Measurements from ENCODE around the gene POFUT1.

The POFUT1 gene

DNA sequence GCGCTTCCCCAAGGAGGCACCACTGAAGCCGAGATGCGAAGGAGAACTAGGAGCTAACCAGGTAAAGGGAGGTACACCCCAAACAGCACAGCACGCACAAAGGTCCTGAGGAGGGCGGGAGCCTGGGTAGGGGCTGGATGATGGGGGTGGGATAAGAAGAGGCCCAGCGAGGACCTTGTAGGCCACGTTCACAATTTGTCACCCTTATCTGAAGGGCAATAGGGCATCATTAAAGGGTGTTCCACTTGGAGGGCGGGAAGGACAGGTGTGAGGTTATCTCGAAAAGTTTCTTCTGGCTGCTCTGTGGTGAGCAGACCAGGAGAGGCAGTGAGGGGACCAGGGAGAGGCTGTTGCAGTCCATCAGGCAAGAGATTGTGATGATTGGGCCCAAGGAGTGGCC is 25.6 kb downstream of the POFUT1 start:
- Histone ChIP-seq H3K9me3 (ENCODE audit: control insufficient read depth, insufficient read depth, low read depth, low read length) (no peaks in the 10 kb centered on the region), H3K27ac (ENCODE audit: extremely low read depth, low read depth, low read length) (no peak overlapping the region), H3K36me3 (ENCODE audit: control insufficient read depth in 2 of 2, insufficient read depth in 1 of 2, low read length in 2 of 2) (peaks cover 8 to 83% of the 10 kb centered on the region in 2 experiments), H3K4me1 (ENCODE audit: control insufficient read depth, insufficient read depth, low read length) (no peaks in the 10 kb centered on the region), H3K4me3 (ENCODE audit: low read depth, low read length) (no peak overlapping the region)
- ChIA-PET CTCF (interaction anchor here (0.7 kb wide), 1 partner anchor 238 kb away, joined by 6 read pairs; no protein-coding TSS in a partner anchor), POLR2A (no interaction called here)
- TF ChIP-seq ZFHX2 (tag by site-specific recombination; conservative IDR thresholded peaks at IDR 0.05), result no peak

DNA sequence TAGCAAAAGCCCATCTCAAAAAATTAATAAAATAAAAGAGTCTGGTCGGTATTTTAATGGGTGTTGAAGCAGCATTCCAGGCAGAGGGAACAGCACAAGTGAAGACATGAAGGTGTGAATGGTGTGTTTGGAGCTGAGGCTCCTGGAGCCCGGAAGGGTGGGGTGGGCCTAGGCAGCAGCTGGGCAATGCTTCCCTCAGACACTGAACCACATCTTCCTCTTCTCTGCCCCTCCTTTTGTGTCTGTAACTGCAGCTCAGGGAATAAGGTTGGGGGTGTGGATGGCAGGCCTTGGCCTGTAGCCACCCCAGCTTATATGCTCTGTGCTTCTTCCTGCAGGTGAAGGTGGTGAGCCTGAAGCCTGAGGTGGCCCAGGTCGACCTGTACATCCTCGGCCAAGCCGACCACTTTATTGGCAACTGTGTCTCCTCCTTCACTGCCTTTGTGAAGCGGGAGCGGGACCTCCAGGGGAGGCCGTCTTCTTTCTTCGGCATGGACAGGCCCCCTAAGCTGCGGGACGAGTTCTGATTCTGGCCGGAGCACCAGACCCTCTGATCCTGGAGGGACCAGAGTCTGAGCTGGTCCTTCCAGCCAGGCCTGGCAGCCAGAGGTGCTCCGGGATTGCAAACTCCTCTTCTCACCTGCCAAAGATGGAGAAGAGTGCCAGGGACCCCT is 26.6 kb downstream of the POFUT1 start:
- ChIA-PET POLR2A (no interaction called here), CTCF (no interaction called here)
- Histone ChIP-seq H3K4me1 (ENCODE audit: control insufficient read depth, insufficient read depth, low read length) (no peaks in the 10 kb centered on the region), H3K4me3 (ENCODE audit: low read depth, low read length) (no peak overlapping the region), H3K27ac (ENCODE audit: extremely low read depth, low read depth, low read length) (no peak overlapping the region), H3K9me3 (ENCODE audit: control insufficient read depth, insufficient read depth, low read depth, low read length) (no peaks in the 10 kb centered on the region), H3K36me3 (ENCODE audit: control insufficient read depth in 2 of 2, insufficient read depth in 1 of 2, low read length in 2 of 2) (peaks cover 6 to 73% of the 10 kb centered on the region in 2 experiments)
- no peak for TF ChIP-seq ZNF623 (tag by site-specific recombination; IDR thresholded peaks at IDR 0.05)
- TF ChIP-seq ZNF585B (tag by site-specific recombination; IDR thresholded peaks at IDR 0.05), result no peak
- no peak for TF ChIP-seq ZNF157 (tag by site-specific recombination; IDR thresholded peaks at IDR 0.05)
- no peak for TF ChIP-seq HOXC10 (CRISPR knock-in tag; IDR thresholded peaks at IDR 0.05)
- TF ChIP-seq GFI1B (tag by site-specific recombination; IDR thresholded peaks at IDR 0.05), result no peak
- no peak for TF ChIP-seq ZNF169 (tag by site-specific recombination; IDR thresholded peaks at IDR 0.05)
- TF ChIP-seq ZNF548 (tag by site-specific recombination; IDR thresholded peaks at IDR 0.05), result no peak
- TF ChIP-seq ZNF624 (tag by site-specific recombination; IDR thresholded peaks at IDR 0.05), result no peak
- TF ChIP-seq ZFP69B (tag by site-specific recombination; IDR thresholded peaks at IDR 0.05), result no peak
- TF ChIP-seq KLF8 (tag by site-specific recombination; IDR thresholded peaks at IDR 0.05), result no peak
- TF ChIP-seq KLF7 (tag by site-specific recombination; IDR thresholded peaks at IDR 0.05; ENCODE audit: borderline replicate concordance), result no peak
- TF ChIP-seq, protein P1, sequence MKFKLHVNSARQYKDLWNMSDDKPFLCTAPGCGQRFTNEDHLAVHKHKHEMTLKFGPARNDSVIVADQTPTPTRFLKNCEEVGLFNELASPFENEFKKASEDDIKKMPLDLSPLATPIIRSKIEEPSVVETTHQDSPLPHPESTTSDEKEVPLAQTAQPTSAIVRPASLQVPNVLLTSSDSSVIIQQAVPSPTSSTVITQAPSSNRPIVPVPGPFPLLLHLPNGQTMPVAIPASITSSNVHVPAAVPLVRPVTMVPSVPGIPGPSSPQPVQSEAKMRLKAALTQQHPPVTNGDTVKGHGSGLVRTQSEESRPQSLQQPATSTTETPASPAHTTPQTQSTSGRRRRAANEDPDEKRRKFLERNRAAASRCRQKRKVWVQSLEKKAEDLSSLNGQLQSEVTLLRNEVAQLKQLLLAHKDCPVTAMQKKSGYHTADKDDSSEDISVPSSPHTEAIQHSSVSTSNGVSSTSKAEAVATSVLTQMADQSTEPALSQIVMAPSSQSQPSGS (tag by site-specific recombination; IDR thresholded peaks at IDR 0.05; ENCODE audit: low read depth), result no peak
- TF ChIP-seq ZNF510 (tag by site-specific recombination; IDR thresholded peaks at IDR 0.05; ENCODE audit: insufficient replicate concordance), result no peak
- no peak for TF ChIP-seq TCF7L2 (IDR thresholded peaks at IDR 0.05; ENCODE audit: borderline replicate concordance, low read depth, low read length)
- TF ChIP-seq, protein P2, sequence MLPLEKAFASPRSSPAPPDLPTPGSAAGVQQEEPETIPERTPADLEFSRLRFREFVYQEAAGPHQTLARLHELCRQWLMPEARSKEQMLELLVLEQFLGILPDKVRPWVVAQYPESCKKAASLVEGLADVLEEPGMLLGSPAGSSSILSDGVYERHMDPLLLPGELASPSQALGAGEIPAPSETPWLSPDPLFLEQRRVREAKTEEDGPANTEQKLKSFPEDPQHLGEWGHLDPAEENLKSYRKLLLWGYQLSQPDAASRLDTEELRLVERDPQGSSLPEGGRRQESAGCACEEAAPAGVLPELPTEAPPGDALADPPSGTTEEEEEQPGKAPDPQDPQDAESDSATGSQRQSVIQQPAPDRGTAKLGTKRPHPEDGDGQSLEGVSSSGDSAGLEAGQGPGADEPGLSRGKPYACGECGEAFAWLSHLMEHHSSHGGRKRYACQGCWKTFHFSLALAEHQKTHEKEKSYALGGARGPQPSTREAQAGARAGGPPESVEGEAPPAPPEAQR (tag by site-specific recombination; IDR thresholded peaks at IDR 0.05), result no peak

GRCh38 chr20:32235331-32236047 is 27.8 kb downstream of the POFUT1 start:
- CTCF ChIA-PET, result interaction anchor here (0.6 to 0.9 kb wide), 2 partner anchors 235 to 265 kb away, joined by 3 to 6 read pairs; no protein-coding TSS in a partner anchor
- H3K4me3 ChIP-seq (ENCODE audit: low read depth, low read length), result no peak overlapping the region
- POLR2A ChIA-PET, result no interaction called here
- no peak overlapping the region for H3K27ac ChIP-seq (ENCODE audit: extremely low read depth, low read depth, low read length)
- H3K9me3 ChIP-seq (ENCODE audit: control insufficient read depth, insufficient read depth, low read depth, low read length), result no peaks in the 10 kb centered on the region
- 0 out of 2 replicates have a peak, but pooled peaks cover 2% of the 10 kb centered on the region for H3K4me1 ChIP-seq (ENCODE audit: control insufficient read depth, insufficient read depth, low read length)
- H3K36me3 ChIP-seq (ENCODE audit: control insufficient read depth in 2 of 2, insufficient read depth in 1 of 2, low read length in 2 of 2), result peaks cover 0 to 65% of the 10 kb centered on the region in 2 experiments; a peak in 2 of 3 replicates
- TF ChIP-seq ZNF529 (tag by site-specific recombination; IDR thresholded peaks at IDR 0.05; ENCODE audit: insufficient replicate concordance) (no peak), ZNF366 (tag by site-specific recombination; conservative IDR thresholded peaks at IDR 0.05) (no peak), GLIS2 (tag by site-specific recombination; IDR thresholded peaks at IDR 0.05) (no peak), ZNF530 (tag by site-specific recombination; IDR thresholded peaks at IDR 0.05; ENCODE audit: low read depth) (no peak), ZSCAN16 (tag by site-specific recombination; IDR thresholded peaks at IDR 0.05) (no peak), ZNF76 (tag by site-specific recombination; IDR thresholded peaks at IDR 0.05; ENCODE audit: borderline replicate concordance, low read depth) (no peak), ZNF514 (tag by site-specific recombination; IDR thresholded peaks at IDR 0.05) (no peak), BCL11A (tag by site-specific recombination; IDR thresholded peaks at IDR 0.05; ENCODE audit: low read depth) (no peak), PRDM1 (tag by site-specific recombination; IDR thresholded peaks at IDR 0.05) (no peak)
- TF ChIP-seq, protein P1 (tag by site-specific recombination; IDR thresholded peaks at IDR 0.05; ENCODE audit: low read depth), result no peak
